ENCODE data around the gene CRYL1. TPM values are rescaled to one million over a fixed set of nuclear protein-coding genes. Genes with fewer than 3 reads are reported as not detected.

The CRYL1 gene
- total RNA-seq, 1 experiment from 2014 or later = 12.2 TPM

- Mint-ChIP-seq H3K4me1 (ENCODE audit: low read depth, unreplicated experiment) (peaks cover 8% of the 10 kb centered on the region), H3K4me3 (ENCODE audit: low read depth, unreplicated experiment) (no peak overlapping the region), H3K27me3 (ENCODE audit: unreplicated experiment) (no peaks in the 10 kb centered on the region), H3K27ac (ENCODE audit: unreplicated experiment) (no peak overlapping the region), H3K9me3 (ENCODE audit: low read depth, unreplicated experiment) (no peaks in the 10 kb centered on the region), H3K36me3 (ENCODE audit: insufficient read depth, unreplicated experiment) (no peaks in the 10 kb centered on the region)
- intact Hi-C loops (cut with micrococcal nuclease; ENCODE audit: unreplicated experiment) = no loop called here
- BruUV-seq (replicated peaks) = no TSS peak
- DNase-seq = no peak
- CTCF ChIA-PET = no interaction called here
- no peak for TF ChIP-seq CTCF (IDR thresholded peaks at IDR 0.05; ENCODE audit: unreplicated experiment)
Observed at GRCh38 chr13:20366056-20366455, 159.6 kb downstream of the CRYL1 start.

- H3K27ac Mint-ChIP-seq (ENCODE audit: unreplicated experiment) = no peak overlapping the region
- no peak for TF ChIP-seq CTCF (IDR thresholded peaks at IDR 0.05; ENCODE audit: unreplicated experiment)
- CTCF ChIA-PET = no interaction called here
Observed at GRCh38 chr13:20363603-20364002, 162.1 kb downstream of the CRYL1 start.

GRCh38 chr13:20363172-20363571 is 162.5 kb downstream of the CRYL1 start:
- Mint-ChIP-seq H3K27me3 (ENCODE audit: unreplicated experiment) (no peaks in the 10 kb centered on the region), H3K27ac (ENCODE audit: unreplicated experiment) (no peak overlapping the region), H3K4me3 (ENCODE audit: low read depth, unreplicated experiment) (no peak overlapping the region), H3K9me3 (ENCODE audit: low read depth, unreplicated experiment) (no peaks in the 10 kb centered on the region), H3K4me1 (ENCODE audit: low read depth, unreplicated experiment) (peaks cover 31% of the 10 kb centered on the region), H3K36me3 (ENCODE audit: insufficient read depth, unreplicated experiment) (peaks cover 10% of the 10 kb centered on the region)
- CTCF ChIA-PET = no interaction called here
- no TSS peak for BruUV-seq (replicated peaks)
- no peak for DNase-seq
- no peak for TF ChIP-seq CTCF (IDR thresholded peaks at IDR 0.05; ENCODE audit: unreplicated experiment)
- intact Hi-C loops (cut with micrococcal nuclease; ENCODE audit: unreplicated experiment) = no loop called here

More at GRCh38 chr13:20363603-20364002, 162.1 kb downstream of the CRYL1 start:
- no peaks in the 10 kb centered on the region for H3K9me3 Mint-ChIP-seq (ENCODE audit: low read depth, unreplicated experiment)
- no peak for DNase-seq
- peaks cover 31% of the 10 kb centered on the region for H3K4me1 Mint-ChIP-seq (ENCODE audit: low read depth, unreplicated experiment)
- H3K4me3 Mint-ChIP-seq (ENCODE audit: low read depth, unreplicated experiment) = no peak overlapping the region
- intact Hi-C loops (cut with micrococcal nuclease; ENCODE audit: unreplicated experiment) = no loop called here
- BruUV-seq (replicated peaks) = no TSS peak
- H3K36me3 Mint-ChIP-seq (ENCODE audit: insufficient read depth, unreplicated experiment) = peaks cover 10% of the 10 kb centered on the region
- no peaks in the 10 kb centered on the region for H3K27me3 Mint-ChIP-seq (ENCODE audit: unreplicated experiment)

GRCh38 chr13:20362484-20363041 is 163.1 kb downstream of the CRYL1 start:
- BruUV-seq (replicated peaks) = no TSS peak
- Mint-ChIP-seq H3K9me3 (ENCODE audit: low read depth, unreplicated experiment) (no peaks in the 10 kb centered on the region), H3K27me3 (ENCODE audit: unreplicated experiment) (no peaks in the 10 kb centered on the region), H3K4me3 (ENCODE audit: low read depth, unreplicated experiment) (no peak overlapping the region), H3K27ac (ENCODE audit: unreplicated experiment) (no peak overlapping the region), H3K4me1 (ENCODE audit: low read depth, unreplicated experiment) (peaks cover 31% of the 10 kb centered on the region), H3K36me3 (ENCODE audit: insufficient read depth, unreplicated experiment) (peaks cover 10% of the 10 kb centered on the region)
- no peak for TF ChIP-seq CTCF (IDR thresholded peaks at IDR 0.05; ENCODE audit: unreplicated experiment)
- DNase-seq = no peak
- intact Hi-C loops (cut with micrococcal nuclease; ENCODE audit: unreplicated experiment) = no loop called here
- CTCF ChIA-PET = interaction anchor here (0.6 to 1.0 kb wide), 2 partner anchors 9 to 180 kb away, joined by 4 to 7 read pairs; no protein-coding TSS in a partner anchor

Data from Calu3 (cell line).